HG03064 (cell line): Measurements from ENCODE around the gene ENTPD8.

Source experiments
- ATAC-seq: cut with Tn5 transposase; IDR thresholded peaks from one replicate; pipeline ENCODE4 v1.9.1; 2021; ENCODE audit warnings: low read depth; ENCODE audit not compliant: unreplicated experiment

ENTPD8 gene, protein sequence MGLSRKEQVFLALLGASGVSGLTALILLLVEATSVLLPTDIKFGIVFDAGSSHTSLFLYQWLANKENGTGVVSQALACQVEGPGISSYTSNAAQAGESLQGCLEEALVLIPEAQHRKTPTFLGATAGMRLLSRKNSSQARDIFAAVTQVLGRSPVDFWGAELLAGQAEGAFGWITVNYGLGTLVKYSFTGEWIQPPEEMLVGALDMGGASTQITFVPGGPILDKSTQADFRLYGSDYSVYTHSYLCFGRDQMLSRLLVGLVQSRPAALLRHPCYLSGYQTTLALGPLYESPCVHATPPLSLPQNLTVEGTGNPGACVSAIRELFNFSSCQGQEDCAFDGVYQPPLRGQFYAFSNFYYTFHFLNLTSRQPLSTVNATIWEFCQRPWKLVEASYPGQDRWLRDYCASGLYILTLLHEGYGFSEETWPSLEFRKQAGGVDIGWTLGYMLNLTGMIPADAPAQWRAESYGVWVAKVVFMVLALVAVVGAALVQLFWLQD

DNA sequence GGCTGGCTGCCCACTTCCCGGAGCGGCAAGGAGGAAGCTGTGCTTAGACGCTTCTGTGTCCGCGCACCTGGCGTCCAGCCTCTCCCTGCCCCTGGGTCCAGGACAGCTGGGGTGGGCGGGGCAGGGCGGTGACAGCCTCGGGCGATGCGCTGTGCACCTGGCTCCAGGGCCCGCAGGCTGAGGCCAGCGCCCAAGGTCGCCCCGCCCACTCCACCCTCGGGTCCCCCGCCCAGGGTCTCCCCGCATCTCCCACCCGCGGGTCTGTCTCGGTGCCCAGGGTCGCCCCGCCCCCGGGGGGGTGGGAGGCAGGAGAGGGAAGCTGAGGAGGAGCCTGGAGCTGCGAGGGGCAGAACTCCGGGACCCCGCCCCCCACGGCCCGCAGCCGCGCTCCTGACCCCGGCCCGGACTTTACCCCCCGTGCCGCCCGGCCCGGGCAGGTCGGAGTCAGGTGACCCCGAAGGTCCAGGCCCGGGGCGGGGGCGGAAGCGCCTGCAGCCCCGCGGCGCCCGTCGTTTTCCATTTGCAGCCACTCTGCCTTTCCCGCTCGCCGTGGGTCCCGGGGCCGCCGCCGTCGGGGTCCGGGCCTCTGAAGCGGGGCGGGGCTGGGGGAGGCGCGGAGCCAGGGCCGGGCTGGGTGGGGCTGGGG lies at the start of gene ENTPD8:
ENTPD8 (minus strand) TSS at position 69 of the 646 bp plus-strand sequence. CDS start 3,072 bp downstream, outside the sequence.
- no peak for ATAC-seq

- ATAC-seq = no peak
Measured at GRCh38 chr9:137490532-137491186, 49.5 kb upstream of the ENTPD8 start.

- ATAC-seq = no peak
Measured at GRCh38 chr9:137488906-137489305, 47.7 kb upstream of the ENTPD8 start.

DNA sequence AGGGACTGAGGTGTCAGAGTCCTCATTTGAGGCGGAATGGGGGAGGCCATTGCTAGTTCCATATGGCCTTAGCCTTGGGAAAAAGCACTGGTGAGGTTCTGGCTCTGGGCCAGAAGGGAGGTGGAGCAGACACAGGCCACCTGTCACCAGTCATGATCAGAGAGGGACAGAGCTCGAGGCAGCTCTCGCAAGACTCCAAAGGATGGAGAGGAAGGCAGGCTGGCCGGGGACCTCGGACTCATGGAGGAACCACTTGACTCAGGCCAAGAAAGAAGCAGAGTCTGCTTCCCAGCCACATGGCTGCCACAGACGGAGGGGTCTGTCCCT lies 47.1 kb upstream of the ENTPD8 start:
- no peak for ATAC-seq

DNA sequence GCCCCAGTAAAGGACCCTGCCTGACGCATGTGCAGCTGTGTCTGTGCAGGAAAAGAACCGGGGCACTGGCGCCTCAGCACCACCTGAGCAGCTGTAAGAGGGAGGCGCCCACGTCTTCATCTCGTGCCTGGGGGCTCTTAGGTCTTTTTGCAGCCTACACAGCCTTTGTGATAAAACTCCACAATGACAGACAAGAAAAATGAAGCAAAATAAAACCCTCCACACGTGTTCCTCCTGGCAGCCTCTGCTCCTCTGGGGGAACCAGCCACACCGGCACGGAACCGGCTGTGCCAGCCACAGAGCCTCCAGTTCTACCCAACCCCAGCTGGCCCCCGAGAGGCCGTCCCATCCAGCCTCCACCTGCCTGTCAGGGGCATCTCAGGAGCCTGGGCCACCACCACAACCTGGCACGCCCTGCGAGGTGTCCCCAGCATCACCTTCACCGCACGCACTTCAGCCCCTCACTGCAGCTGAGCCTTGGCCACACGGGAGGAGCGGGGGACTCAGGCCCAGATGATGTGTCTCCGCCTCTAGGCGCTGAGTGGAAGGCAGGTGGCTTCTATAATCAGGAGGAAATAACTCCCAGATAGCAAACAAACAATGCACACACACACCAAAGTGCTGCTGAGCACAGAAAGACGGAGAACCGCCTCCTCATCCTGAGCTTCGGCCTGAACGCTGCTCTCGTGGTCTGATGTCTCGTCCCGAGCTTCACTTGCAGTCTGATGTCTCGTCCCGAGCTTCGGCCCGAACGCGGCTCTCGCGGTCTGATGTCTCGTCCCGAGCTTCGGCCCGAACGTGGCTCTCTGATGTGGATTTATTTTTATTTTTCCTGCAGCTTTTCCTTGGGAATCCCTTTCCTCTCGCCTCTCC lies 46.5 kb upstream of the ENTPD8 start:
- ATAC-seq = no peak

DNA sequence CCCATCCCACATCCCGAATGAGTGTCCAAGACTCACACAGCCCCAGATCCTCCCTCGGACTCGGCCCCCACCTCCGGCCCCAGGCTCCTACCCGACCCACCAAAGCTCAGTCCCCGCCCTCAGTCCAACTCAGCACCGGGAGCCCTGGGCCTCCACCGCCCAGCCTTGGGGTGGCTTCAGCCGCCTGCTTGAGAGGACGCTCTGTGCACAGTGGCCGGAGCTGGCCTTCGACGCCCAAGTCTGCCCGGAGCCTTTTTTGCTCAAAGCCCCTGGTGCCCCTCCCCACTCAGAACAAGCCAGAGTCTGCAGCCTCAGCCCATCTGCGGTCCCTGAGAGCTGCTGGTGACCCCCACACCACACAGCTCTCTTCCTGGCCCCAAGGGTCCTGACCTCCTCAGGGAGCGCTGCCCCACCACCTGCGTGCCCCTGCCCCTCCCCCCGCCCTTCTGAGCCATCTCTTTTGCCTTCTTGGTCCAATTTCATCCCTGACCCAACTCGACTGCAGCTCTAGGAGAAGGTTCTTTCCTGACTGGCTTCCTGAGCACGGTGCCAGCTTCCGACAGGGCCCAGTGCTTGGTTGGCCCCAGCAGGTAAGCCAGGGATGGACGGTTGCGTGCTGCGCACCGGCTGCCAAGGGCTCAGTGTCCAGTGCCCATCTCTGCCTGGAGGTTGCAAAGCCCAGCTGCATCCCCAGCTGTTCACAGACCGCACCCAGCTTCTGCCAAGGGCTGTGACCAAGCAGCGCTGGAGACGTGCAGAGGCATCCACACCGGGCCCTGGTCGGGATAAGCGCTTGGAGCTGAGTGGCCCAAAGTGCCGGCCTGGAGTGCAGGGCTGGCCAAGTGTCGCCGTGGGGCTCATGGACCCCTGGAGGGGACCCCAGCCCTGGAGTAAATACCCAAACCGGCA lies 45.6 kb upstream of the ENTPD8 start:
- no peak for ATAC-seq

GRCh38 chr9:137486141-137486490 lies 45.0 kb upstream of the ENTPD8 start:
- ATAC-seq = no peak

- ATAC-seq = no peak
Measured at GRCh38 chr9:137485343-137486140, 44.4 kb upstream of the ENTPD8 start.

GRCh38 chr9:137484551-137485315 lies 43.6 kb upstream of the ENTPD8 start:
- no peak for ATAC-seq

- peak; percentile 67 for ATAC-seq
Measured at GRCh38 chr9:137482094-137482781, 41.1 kb upstream of the ENTPD8 start.

DNA sequence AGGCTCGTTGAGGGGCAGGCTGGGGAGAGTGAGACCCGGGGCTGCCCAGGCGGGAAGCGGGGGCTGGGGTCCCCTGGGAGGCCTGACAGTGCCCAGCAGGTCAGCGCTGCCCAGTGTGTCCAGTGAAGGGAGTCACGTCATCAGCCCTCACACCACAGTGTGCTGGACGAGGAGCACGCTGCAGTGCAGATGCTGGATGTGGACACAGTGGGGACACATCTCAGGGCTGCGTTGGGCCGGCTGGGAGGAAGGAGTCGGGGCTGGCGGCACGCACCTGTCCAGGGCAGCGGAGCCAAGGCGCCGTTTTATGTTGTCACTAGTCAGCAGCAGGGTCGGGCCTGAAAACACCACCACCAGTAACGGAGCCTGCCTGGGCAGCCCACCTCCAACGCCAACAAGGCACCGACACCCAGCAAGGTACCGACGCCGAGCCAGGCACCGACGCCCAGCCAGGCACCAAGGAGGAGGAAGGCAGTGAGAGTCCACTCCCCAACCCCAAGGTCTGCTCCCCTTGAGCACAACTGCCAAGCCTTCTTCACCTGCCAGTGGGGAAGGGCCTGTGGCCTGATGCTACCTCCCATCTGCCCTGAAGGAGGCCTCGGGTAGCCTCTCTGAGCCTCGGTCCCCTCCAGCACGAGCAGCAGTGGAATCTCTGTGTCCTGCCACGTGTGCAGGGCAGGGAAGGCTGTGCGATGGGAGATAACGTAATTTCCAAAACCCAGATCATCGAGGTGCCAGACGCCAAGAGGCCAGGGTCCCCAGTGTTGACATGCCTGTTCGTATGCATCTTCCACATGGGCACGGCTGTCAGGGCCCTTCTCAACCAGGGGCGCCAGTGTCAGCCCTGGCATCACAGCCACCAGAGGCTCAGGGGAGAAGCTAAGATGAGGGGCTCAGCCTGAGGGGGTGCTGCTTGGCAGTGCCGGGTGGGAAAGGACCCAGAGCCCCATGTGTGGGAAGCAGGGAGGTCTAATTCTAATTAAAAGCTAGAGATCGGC lies 39.8 kb upstream of the ENTPD8 start:
- no peak for ATAC-seq

DNA sequence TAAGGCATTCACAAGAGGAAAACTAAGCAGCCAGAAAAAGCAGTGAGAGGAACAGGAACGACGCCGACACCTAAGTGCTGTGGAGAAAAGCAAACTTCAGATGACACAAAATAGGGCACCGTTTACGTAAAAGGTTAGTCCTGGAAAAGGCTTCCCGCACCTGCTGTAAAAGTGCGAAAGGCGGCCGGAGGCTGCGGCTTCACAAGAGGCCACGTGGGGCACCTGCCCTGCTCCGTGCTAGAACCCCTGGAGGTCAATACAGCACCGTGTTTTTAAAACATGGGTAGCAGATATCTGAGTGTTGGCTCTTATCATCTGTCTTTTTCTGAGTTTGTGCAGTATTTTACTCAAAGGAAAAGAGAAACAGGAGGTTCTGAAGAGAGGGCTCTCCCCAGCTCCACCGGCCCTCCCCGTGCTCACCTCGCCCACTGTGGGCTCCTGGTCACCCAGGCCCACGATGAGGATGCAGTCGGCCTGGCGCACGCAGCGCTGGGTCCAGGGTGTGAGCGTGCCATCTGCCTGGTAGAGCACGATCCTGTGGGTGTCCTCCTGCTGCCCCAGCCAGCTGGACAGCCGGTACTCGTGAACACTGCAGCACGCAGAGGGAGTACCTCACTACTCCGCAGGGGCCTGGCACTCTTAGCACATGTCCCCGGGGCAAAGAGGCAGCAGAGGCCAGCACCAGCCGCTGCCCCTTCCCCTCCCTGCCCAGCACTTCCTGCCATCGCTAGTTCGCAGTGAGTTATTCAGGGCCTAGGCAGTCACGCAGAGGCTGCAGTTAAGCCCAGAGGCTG lies 38.9 kb upstream of the ENTPD8 start:
- ATAC-seq = no peak

- ATAC-seq = no peak
Measured at GRCh38 chr9:137478962-137479861, 38.1 kb upstream of the ENTPD8 start.

GRCh38 chr9:137478613-137478961 lies 37.4 kb upstream of the ENTPD8 start:
- no peak for ATAC-seq
